ENCODE results near the gene REPIN1.

Gene REPIN1

GRCh38 chr7:150398965-150399320, 30.3 kb downstream of the REPIN1 start:
- H3K27me3 ChIP-seq (ENCODE audit: control insufficient read depth in 5 of 5, insufficient read depth in 4 of 5, low read length in 5 of 5), result no peaks in the 10 kb centered on the region
- no peak overlapping the region for H3K9ac ChIP-seq (ENCODE audit: low read length in 5 of 5)
- no peaks in the 10 kb centered on the region for H3K9me3 ChIP-seq (ENCODE audit: control insufficient read depth in 5 of 5, low read length in 5 of 5)
- peaks cover 0 to 8% (median 4%) of the 10 kb centered on the region in 5 donors for H3K4me1 ChIP-seq (ENCODE audit: control insufficient read depth in 5 of 5, insufficient read depth in 5 of 5, low read length in 5 of 5)
- H3K27ac ChIP-seq (ENCODE audit: low read depth, low read length), result no peak overlapping the region
- H3K4me3 ChIP-seq (ENCODE audit: low read depth in 1 of 5, low read length in 5 of 5), result no peak overlapping the region
- peaks cover 0 to 29% (median 13%) of the 10 kb centered on the region in 5 donors for H3K36me3 ChIP-seq (ENCODE audit: control insufficient read depth in 5 of 5, insufficient read depth in 5 of 5, low read length in 5 of 5)

- Histone ChIP-seq H3K36me3 (ENCODE audit: control insufficient read depth in 5 of 5, insufficient read depth in 5 of 5, low read length in 5 of 5) (peaks cover 0 to 29% (median 13%) of the 10 kb centered on the region in 5 donors), H3K4me1 (ENCODE audit: control insufficient read depth in 5 of 5, insufficient read depth in 5 of 5, low read length in 5 of 5) (peaks cover 0 to 14% (median 10%) of the 10 kb centered on the region in 5 donors), H3K27me3 (ENCODE audit: control insufficient read depth in 5 of 5, insufficient read depth in 4 of 5, low read length in 5 of 5) (no peaks in the 10 kb centered on the region), H3K9ac (ENCODE audit: low read length in 5 of 5) (no peak overlapping the region), H3K27ac (ENCODE audit: low read depth, low read length) (no peak overlapping the region), H3K9me3 (ENCODE audit: control insufficient read depth in 5 of 5, low read length in 5 of 5) (no peaks in the 10 kb centered on the region), H3K4me3 (ENCODE audit: low read depth in 1 of 5, low read length in 5 of 5) (no peak overlapping the region)
Measured at GRCh38 chr7:150399421-150400007, 30.9 kb downstream of the REPIN1 start.

- peaks cover 0 to 14% (median 11%) of the 10 kb centered on the region in 5 donors for H3K4me1 ChIP-seq (ENCODE audit: control insufficient read depth in 5 of 5, insufficient read depth in 5 of 5, low read length in 5 of 5)
Measured at GRCh38 chr7:150400008-150400787, 31.6 kb downstream of the REPIN1 start.

GRCh38 chr7:150400788-150401423, 32.3 kb downstream of the REPIN1 start:
- Histone ChIP-seq H3K27ac (ENCODE audit: low read depth, low read length) (no peak overlapping the region), H3K9ac (ENCODE audit: low read length in 5 of 5) (no peak overlapping the region), H3K27me3 (ENCODE audit: control insufficient read depth in 5 of 5, insufficient read depth in 4 of 5, low read length in 5 of 5) (no peaks in the 10 kb centered on the region), H3K4me3 (ENCODE audit: low read depth in 1 of 5, low read length in 5 of 5) (no peak overlapping the region), H3K9me3 (ENCODE audit: control insufficient read depth in 5 of 5, low read length in 5 of 5) (no peaks in the 10 kb centered on the region), H3K4me1 (ENCODE audit: control insufficient read depth in 5 of 5, insufficient read depth in 5 of 5, low read length in 5 of 5) (peaks cover 0 to 18% (median 14%) of the 10 kb centered on the region in 5 donors), H3K36me3 (ENCODE audit: control insufficient read depth in 5 of 5, insufficient read depth in 5 of 5, low read length in 5 of 5) (peaks cover 0 to 26% (median 13%) of the 10 kb centered on the region in 5 donors)

More at GRCh38 chr7:150400008-150400787, 31.6 kb downstream of the REPIN1 start:
- H3K27ac ChIP-seq (ENCODE audit: low read depth, low read length), result no peak overlapping the region
- no peak overlapping the region for H3K4me3 ChIP-seq (ENCODE audit: low read depth in 1 of 5, low read length in 5 of 5)
- peaks cover 0 to 29% (median 13%) of the 10 kb centered on the region in 5 donors for H3K36me3 ChIP-seq (ENCODE audit: control insufficient read depth in 5 of 5, insufficient read depth in 5 of 5, low read length in 5 of 5)
- H3K9ac ChIP-seq (ENCODE audit: low read length in 5 of 5), result no peak overlapping the region
- no peaks in the 10 kb centered on the region for H3K27me3 ChIP-seq (ENCODE audit: control insufficient read depth in 5 of 5, insufficient read depth in 4 of 5, low read length in 5 of 5)
- no peaks in the 10 kb centered on the region for H3K9me3 ChIP-seq (ENCODE audit: control insufficient read depth in 5 of 5, low read length in 5 of 5)

- H3K36me3 ChIP-seq (ENCODE audit: control insufficient read depth in 5 of 5, insufficient read depth in 5 of 5, low read length in 5 of 5), result peaks cover 0 to 23% (median 13%) of the 10 kb centered on the region in 5 donors
- H3K27ac ChIP-seq (ENCODE audit: low read depth, low read length), result no peak overlapping the region
- H3K4me1 ChIP-seq (ENCODE audit: control insufficient read depth in 5 of 5, insufficient read depth in 5 of 5, low read length in 5 of 5), result peaks cover 4 to 23% (median 19%) of the 10 kb centered on the region in 5 donors
- no peak overlapping the region for H3K4me3 ChIP-seq (ENCODE audit: low read depth in 1 of 5, low read length in 5 of 5)
- peak overlapping the region in 1 of 5 donors; percentile 6 for H3K9ac ChIP-seq (ENCODE audit: low read length in 5 of 5)
- H3K9me3 ChIP-seq (ENCODE audit: control insufficient read depth in 5 of 5, low read length in 5 of 5), result no peaks in the 10 kb centered on the region
- H3K27me3 ChIP-seq (ENCODE audit: control insufficient read depth in 5 of 5, insufficient read depth in 4 of 5, low read length in 5 of 5), result no peaks in the 10 kb centered on the region
Measured at GRCh38 chr7:150401424-150401790, 32.8 kb downstream of the REPIN1 start.

GRCh38 chr7:150401861-150402631, 33.4 kb downstream of the REPIN1 start:
- H3K4me3 ChIP-seq (ENCODE audit: low read depth in 1 of 5, low read length in 5 of 5), result no peak overlapping the region
- no peaks in the 10 kb centered on the region for H3K27me3 ChIP-seq (ENCODE audit: control insufficient read depth in 5 of 5, insufficient read depth in 4 of 5, low read length in 5 of 5)
- no peak overlapping the region for H3K27ac ChIP-seq (ENCODE audit: low read depth, low read length)
- peaks cover 0 to 18% (median 9%) of the 10 kb centered on the region in 5 donors for H3K36me3 ChIP-seq (ENCODE audit: control insufficient read depth in 5 of 5, insufficient read depth in 5 of 5, low read length in 5 of 5)
- peaks cover 8 to 30% (median 25%) of the 10 kb centered on the region in 5 donors for H3K4me1 ChIP-seq (ENCODE audit: control insufficient read depth in 5 of 5, insufficient read depth in 5 of 5, low read length in 5 of 5)
- H3K9me3 ChIP-seq (ENCODE audit: control insufficient read depth in 5 of 5, low read length in 5 of 5), result no peaks in the 10 kb centered on the region
- H3K9ac ChIP-seq (ENCODE audit: low read length in 5 of 5), result peak overlapping the region in 1 of 5 donors; percentile 6

- no peaks in the 10 kb centered on the region for H3K27me3 ChIP-seq (ENCODE audit: control insufficient read depth in 5 of 5, insufficient read depth in 4 of 5, low read length in 5 of 5)
- no peak overlapping the region for H3K27ac ChIP-seq (ENCODE audit: low read depth, low read length)
- H3K36me3 ChIP-seq (ENCODE audit: control insufficient read depth in 5 of 5, insufficient read depth in 5 of 5, low read length in 5 of 5), result peaks cover 0 to 13% (median 9%) of the 10 kb centered on the region in 5 donors
- H3K4me1 ChIP-seq (ENCODE audit: control insufficient read depth in 5 of 5, insufficient read depth in 5 of 5, low read length in 5 of 5), result peaks cover 8 to 32% (median 28%) of the 10 kb centered on the region in 5 donors
- H3K9ac ChIP-seq (ENCODE audit: low read length in 5 of 5), result no peak overlapping the region
- no peak overlapping the region for H3K4me3 ChIP-seq (ENCODE audit: low read depth in 1 of 5, low read length in 5 of 5)
- H3K9me3 ChIP-seq (ENCODE audit: control insufficient read depth in 5 of 5, low read length in 5 of 5), result no peaks in the 10 kb centered on the region
Measured at GRCh38 chr7:150402671-150403321, 34.2 kb downstream of the REPIN1 start.

GRCh38 chr7:150403376-150404171, 35.0 kb downstream of the REPIN1 start:
- Histone ChIP-seq H3K36me3 (ENCODE audit: control insufficient read depth in 5 of 5, insufficient read depth in 5 of 5, low read length in 5 of 5) (peaks cover 0 to 10% (median 6%) of the 10 kb centered on the region in 5 donors), H3K9ac (ENCODE audit: low read length in 5 of 5) (peak overlapping the region in 4 of 5 donors; percentile 49 to 93 (median 86)), H3K27me3 (ENCODE audit: control insufficient read depth in 5 of 5, insufficient read depth in 4 of 5, low read length in 5 of 5) (no peaks in the 10 kb centered on the region), H3K27ac (ENCODE audit: low read depth, low read length) (peak overlapping the region; percentile 91), H3K4me3 (ENCODE audit: low read depth in 1 of 5, low read length in 5 of 5) (peak overlapping the region in 2 of 5 donors; percentile 79 to 81), H3K9me3 (ENCODE audit: control insufficient read depth in 5 of 5, low read length in 5 of 5) (no peaks in the 10 kb centered on the region), H3K4me1 (ENCODE audit: control insufficient read depth in 5 of 5, insufficient read depth in 5 of 5, low read length in 5 of 5) (peaks cover 8 to 32% (median 28%) of the 10 kb centered on the region in 5 donors)

All from subcutaneous abdominal adipose tissue (tissue), 5 donors.